ENCODE measurements around the gene CYFIP2. TPM values are rescaled to one million over a fixed set of nuclear protein-coding genes. Genes with fewer than 3 reads are reported as not detected.

The CYFIP2 gene
- total and polyA plus RNA-seq, 4 donors: 24.9 to 46.3 (median 37.0) TPM

DNA sequence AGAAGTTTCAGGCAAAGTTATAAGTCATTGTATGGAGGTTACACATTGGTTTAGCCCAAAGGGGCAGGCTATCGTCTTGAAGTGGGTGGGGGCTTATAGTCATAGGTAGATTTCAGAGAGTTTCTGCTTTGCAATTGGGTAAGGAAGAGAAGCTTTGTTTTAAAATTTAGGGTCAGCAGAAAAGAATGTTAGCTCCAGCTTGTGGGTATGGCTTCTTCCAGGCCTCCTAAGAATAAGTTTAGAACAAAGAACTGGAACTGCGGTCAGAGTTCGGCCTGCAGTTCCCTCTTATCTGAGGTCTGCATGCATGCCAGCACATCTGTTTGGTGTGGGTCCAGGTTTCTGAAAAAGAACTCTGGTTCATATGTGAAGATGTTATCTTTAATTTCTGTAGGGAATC is 96.1 kb downstream of the CYFIP2 start:
- Histone ChIP-seq H3K9ac (ENCODE audit: insufficient read depth in 1 of 2, low read length in 2 of 2) (no peak overlapping the region), H3K4me3 (no peak overlapping the region), H3K36me3 (ENCODE audit: control insufficient read depth in 4 of 4, insufficient read depth in 4 of 4, low read length in 4 of 4) (peaks cover 0 to 11% (median 0%) of the 10 kb centered on the region in 4 donors), H3K27ac (ENCODE audit: low read depth in 1 of 2, low read length in 1 of 2) (no peak overlapping the region), H3K27me3 (ENCODE audit: control insufficient read depth in 3 of 3, insufficient read depth in 3 of 3, low read length in 2 of 3) (no peaks in the 10 kb centered on the region), H3K4me1 (ENCODE audit: control insufficient read depth in 5 of 5, insufficient read depth in 5 of 5, low read length in 5 of 5) (no peaks in the 10 kb centered on the region), H3K9me3 (ENCODE audit: control insufficient read depth in 4 of 4, insufficient read depth in 3 of 4, low read length in 3 of 4) (no peaks in the 10 kb centered on the region)
- DNase-seq: peak in 1 of 3 donors; percentile 8
- WGBS, 2 donors: 43 to 67% methylated on average over 3 of the region's 3 CpGs
- no peak for ATAC-seq (ENCODE audit: insufficient read depth, low FRiP score)
- TF ChIP-seq, protein P1, sequence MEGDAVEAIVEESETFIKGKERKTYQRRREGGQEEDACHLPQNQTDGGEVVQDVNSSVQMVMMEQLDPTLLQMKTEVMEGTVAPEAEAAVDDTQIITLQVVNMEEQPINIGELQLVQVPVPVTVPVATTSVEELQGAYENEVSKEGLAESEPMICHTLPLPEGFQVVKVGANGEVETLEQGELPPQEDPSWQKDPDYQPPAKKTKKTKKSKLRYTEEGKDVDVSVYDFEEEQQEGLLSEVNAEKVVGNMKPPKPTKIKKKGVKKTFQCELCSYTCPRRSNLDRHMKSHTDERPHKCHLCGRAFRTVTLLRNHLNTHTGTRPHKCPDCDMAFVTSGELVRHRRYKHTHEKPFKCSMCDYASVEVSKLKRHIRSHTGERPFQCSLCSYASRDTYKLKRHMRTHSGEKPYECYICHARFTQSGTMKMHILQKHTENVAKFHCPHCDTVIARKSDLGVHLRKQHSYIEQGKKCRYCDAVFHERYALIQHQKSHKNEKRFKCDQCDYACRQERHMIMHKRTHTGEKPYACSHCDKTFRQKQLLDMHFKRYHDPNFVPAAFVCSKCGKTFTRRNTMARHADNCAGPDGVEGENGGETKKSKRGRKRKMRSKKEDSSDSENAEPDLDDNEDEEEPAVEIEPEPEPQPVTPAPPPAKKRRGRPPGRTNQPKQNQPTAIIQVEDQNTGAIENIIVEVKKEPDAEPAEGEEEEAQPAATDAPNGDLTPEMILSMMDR (IDR thresholded peaks at IDR 0.05; ENCODE audit: control extremely low read depth, extremely low read depth): no peak

DNA sequence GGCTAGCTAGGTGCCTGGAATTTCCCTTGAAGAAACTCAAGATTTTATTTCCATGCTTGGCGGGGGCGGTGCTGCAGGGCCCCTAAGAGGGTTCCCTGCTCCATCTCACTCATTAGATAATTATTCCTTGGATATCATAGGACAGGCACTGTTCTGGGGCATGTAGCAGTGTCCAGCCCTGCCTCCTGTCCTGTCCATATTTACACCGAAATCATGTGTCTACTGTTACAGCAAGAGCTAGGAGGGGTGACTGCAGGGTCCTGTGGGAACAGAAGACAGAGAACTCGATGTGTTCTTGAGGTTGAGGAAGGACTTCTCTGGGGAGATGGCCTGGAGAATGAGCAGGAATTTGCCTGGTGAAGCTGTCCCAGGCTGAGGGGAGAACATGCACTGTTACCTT is 96.6 kb downstream of the CYFIP2 start:
- Histone ChIP-seq H3K36me3 (ENCODE audit: control insufficient read depth in 4 of 4, insufficient read depth in 4 of 4, low read length in 4 of 4) (peaks cover 0 to 11% (median 0%) of the 10 kb centered on the region in 4 donors), H3K27me3 (ENCODE audit: control insufficient read depth in 3 of 3, insufficient read depth in 3 of 3, low read length in 2 of 3) (no peaks in the 10 kb centered on the region), H3K4me1 (ENCODE audit: control insufficient read depth in 5 of 5, insufficient read depth in 5 of 5, low read length in 5 of 5) (no peaks in the 10 kb centered on the region), H3K27ac (ENCODE audit: low read depth in 1 of 2, low read length in 1 of 2) (no peak overlapping the region), H3K9me3 (ENCODE audit: control insufficient read depth in 4 of 4, insufficient read depth in 3 of 4, low read length in 3 of 4) (no peaks in the 10 kb centered on the region), H3K9ac (ENCODE audit: insufficient read depth in 1 of 2, low read length in 2 of 2) (no peak overlapping the region), H3K4me3 (no peak overlapping the region)
- WGBS, 2 donors: 85 to 88% methylated on average over 4 of the region's 4 CpGs
- ATAC-seq (ENCODE audit: insufficient read depth, low FRiP score) (no peak), DNase-seq (no peak)
- TF ChIP-seq, protein P1 (IDR thresholded peaks at IDR 0.05; ENCODE audit: control extremely low read depth, extremely low read depth): no peak

DNA sequence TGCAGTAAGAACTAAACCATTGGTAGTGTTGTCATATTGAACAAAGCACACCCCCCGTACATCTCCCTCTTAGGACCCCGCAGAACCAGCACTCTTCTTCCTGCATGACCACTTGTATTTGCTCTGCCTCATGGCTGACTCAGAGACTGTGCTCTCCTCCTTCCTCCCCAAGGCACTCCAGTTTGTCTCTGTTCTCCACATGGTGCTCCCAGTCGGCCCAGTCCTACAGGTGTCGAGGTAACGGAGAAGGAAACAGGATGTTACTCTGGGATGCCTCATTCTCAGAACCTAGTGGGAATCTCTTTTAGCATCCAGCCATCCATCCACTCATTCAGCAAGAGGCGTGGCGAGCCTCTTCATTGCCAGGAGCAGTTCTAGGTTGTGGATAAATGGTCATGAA is 97.1 kb downstream of the CYFIP2 start:
- Histone ChIP-seq H3K27me3 (ENCODE audit: control insufficient read depth in 3 of 3, insufficient read depth in 3 of 3, low read length in 2 of 3) (no peaks in the 10 kb centered on the region), H3K36me3 (ENCODE audit: control insufficient read depth in 4 of 4, insufficient read depth in 4 of 4, low read length in 4 of 4) (peaks cover 0 to 11% (median 0%) of the 10 kb centered on the region in 4 donors), H3K9me3 (ENCODE audit: control insufficient read depth in 4 of 4, insufficient read depth in 3 of 4, low read length in 3 of 4) (no peaks in the 10 kb centered on the region), H3K27ac (ENCODE audit: low read depth in 1 of 2, low read length in 1 of 2) (no peak overlapping the region), H3K9ac (ENCODE audit: insufficient read depth in 1 of 2, low read length in 2 of 2) (no peak overlapping the region), H3K4me1 (ENCODE audit: control insufficient read depth in 5 of 5, insufficient read depth in 5 of 5, low read length in 5 of 5) (no peaks in the 10 kb centered on the region), H3K4me3 (no peak overlapping the region)
- no peak for DNase-seq
- 92 to 93% methylated on average over 7 of the region's 7 CpGs for WGBS, 2 donors
- TF ChIP-seq, protein P1 (IDR thresholded peaks at IDR 0.05; ENCODE audit: control extremely low read depth, extremely low read depth): no peak
- no peak for ATAC-seq (ENCODE audit: insufficient read depth, low FRiP score)

DNA sequence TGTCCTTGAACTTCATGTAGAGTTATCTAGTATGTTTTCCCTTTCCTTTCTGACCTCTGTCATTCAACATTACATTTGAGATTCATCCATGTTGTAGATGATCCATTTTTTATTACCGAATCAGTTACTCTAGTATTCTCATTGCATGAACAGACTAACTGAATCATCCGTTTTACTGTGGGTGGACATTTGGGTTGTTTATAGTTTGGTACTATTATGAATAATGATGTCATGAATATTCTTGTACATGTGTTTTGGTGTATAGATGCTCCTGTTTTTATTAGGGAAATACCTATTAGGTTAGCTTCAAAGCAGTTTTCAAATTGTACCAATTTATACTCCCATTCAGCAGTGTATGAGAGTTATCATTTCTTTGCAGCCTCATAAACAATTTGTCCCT is 99.8 kb downstream of the CYFIP2 start:
- DNase-seq (no peak), ATAC-seq (ENCODE audit: insufficient read depth, low FRiP score) (no peak)
- Histone ChIP-seq H3K27ac (ENCODE audit: low read depth in 1 of 2, low read length in 1 of 2) (no peak overlapping the region), H3K9me3 (ENCODE audit: control insufficient read depth in 4 of 4, insufficient read depth in 3 of 4, low read length in 3 of 4) (no peaks in the 10 kb centered on the region), H3K4me1 (ENCODE audit: control insufficient read depth in 5 of 5, insufficient read depth in 5 of 5, low read length in 5 of 5) (no peaks in the 10 kb centered on the region), H3K27me3 (ENCODE audit: control insufficient read depth in 3 of 3, insufficient read depth in 3 of 3, low read length in 2 of 3) (no peaks in the 10 kb centered on the region), H3K4me3 (no peak overlapping the region), H3K9ac (ENCODE audit: insufficient read depth in 1 of 2, low read length in 2 of 2) (no peak overlapping the region), H3K36me3 (ENCODE audit: control insufficient read depth in 4 of 4, insufficient read depth in 4 of 4, low read length in 4 of 4) (peaks cover 0 to 5% (median 0%) of the 10 kb centered on the region in 4 donors)
- 87 to 95% methylated on average over 2 of the region's 2 CpGs for WGBS, 2 donors
- TF ChIP-seq, protein P1 (IDR thresholded peaks at IDR 0.05; ENCODE audit: control extremely low read depth, extremely low read depth): no peak

Measured in lung (tissue), 12 donors.